Astrocyte of the cerebellum (primary cell): ENCODE results near the gene MYL4.
"Not testable (repeated sequence)": the region's sequence is repeated elsewhere in the genome, so short reads cannot be mapped to it uniquely, and the experiment has no call there.

ENCODE experiments used
- DNase-seq: peaks from one replicate; pipeline ENCODE4 v3.0.0-alpha.2; 2011; ENCODE audit warnings: low read depth
- H3K4me3 ChIP-seq: 2 replicates; pipeline ENCODE4 v1.5.1; 2011; ENCODE audit warnings: mild to moderate bottlenecking, low read depth, low read length, moderate library complexity
- in situ Hi-C: cut with HindIII; loops from 2 replicates; pipeline ENCODE4 v1.10.0; 2017; ENCODE audit warnings: low sequenced_read_pairs
- TF ChIP-seq, protein P1 (sequence below): IDR thresholded peaks from 2 replicates; pipeline ENCODE4 v1.5.1; 2012; ENCODE audit warnings: low read length, low read depth, moderate library complexity, mild to moderate bottlenecking; ENCODE audit errors: missing control alignments

Gene MYL4

DNA sequence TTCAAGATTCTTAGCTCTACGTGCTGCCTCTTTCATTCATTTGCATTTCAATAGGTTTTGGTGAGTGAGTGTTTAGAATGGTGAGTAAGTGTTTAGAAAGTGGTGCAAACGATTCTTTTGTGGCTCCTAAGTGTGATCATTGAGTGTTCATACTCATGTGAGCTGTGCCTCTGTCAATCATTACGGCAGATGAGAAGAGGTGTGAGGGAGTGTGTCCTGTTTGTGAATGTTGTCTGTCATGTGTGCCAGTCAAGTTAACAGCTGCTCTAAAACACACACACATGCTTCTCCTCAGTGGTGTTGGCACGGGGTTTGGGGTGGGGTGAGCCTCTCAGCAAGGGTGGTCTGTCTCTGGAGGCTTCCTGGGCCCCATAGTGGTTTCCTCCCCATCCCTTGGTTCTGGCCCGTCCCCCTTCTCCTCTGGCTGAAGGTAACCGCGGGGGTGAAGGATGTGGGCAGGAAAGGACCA lies 11.4 kb downstream of the MYL4 start:
- DNase-seq: no peak
- TF ChIP-seq, protein P1, sequence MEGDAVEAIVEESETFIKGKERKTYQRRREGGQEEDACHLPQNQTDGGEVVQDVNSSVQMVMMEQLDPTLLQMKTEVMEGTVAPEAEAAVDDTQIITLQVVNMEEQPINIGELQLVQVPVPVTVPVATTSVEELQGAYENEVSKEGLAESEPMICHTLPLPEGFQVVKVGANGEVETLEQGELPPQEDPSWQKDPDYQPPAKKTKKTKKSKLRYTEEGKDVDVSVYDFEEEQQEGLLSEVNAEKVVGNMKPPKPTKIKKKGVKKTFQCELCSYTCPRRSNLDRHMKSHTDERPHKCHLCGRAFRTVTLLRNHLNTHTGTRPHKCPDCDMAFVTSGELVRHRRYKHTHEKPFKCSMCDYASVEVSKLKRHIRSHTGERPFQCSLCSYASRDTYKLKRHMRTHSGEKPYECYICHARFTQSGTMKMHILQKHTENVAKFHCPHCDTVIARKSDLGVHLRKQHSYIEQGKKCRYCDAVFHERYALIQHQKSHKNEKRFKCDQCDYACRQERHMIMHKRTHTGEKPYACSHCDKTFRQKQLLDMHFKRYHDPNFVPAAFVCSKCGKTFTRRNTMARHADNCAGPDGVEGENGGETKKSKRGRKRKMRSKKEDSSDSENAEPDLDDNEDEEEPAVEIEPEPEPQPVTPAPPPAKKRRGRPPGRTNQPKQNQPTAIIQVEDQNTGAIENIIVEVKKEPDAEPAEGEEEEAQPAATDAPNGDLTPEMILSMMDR: no peak
- in situ Hi-C loops: no loop called here
- H3K4me3 ChIP-seq: no peak overlapping the region

GRCh38 chr17:47221154-47221553 lies 12.0 kb downstream of the MYL4 start:
- in situ Hi-C loops: no loop called here
- TF ChIP-seq, protein P1: no peak
- DNase-seq: no peak
- no peak overlapping the region for H3K4me3 ChIP-seq

DNA sequence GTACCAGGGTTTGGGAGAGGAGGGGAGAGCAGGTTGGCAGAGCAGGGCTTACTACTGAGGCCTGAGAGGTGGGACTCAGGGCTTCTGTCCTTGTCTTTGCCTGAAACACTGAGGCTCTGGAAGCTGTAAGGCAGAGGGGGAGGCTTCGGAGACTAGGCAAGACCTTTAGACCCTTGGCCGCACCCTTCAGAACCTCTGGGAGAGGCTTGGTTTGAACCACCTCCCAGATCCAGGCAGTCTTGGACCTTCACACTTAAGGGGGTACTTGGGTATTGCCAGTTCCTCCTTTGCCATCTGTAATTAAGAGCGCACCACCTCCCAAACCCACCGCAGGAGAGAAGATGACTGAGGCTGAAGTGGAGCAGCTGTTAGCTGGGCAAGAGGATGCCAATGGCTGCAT lies 12.9 kb downstream of the MYL4 start:
- in situ Hi-C loops: no loop called here
- DNase-seq: no peak

DNA sequence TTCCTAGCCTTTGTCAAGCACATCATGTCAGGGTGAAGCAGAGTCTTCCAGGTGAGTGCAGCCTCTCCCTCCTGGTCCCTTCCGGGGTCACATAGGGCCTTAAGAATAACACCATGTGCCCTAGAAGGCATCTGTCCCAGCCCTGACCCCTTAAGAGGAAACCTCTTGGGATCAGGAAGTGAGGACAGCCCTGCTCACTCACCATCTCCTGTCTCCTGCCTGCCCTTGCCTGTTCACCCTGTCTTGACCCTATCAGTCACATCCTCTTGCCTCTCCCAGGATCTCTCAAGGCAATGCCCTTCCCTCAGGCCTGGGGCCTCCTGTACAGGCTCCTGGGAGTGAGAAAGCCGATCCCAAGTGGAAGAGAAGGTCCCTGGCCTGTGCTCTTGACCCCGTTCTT lies 13.9 kb downstream of the MYL4 start:
- H3K4me3 ChIP-seq: no peak overlapping the region
- in situ Hi-C loops: no loop called here
- TF ChIP-seq, protein P1: no peak
- DNase-seq: no peak

More for the DNA sequence above, 12.9 kb downstream of the MYL4 start:
- no peak overlapping the region for H3K4me3 ChIP-seq
- TF ChIP-seq, protein P1: no peak

DNA sequence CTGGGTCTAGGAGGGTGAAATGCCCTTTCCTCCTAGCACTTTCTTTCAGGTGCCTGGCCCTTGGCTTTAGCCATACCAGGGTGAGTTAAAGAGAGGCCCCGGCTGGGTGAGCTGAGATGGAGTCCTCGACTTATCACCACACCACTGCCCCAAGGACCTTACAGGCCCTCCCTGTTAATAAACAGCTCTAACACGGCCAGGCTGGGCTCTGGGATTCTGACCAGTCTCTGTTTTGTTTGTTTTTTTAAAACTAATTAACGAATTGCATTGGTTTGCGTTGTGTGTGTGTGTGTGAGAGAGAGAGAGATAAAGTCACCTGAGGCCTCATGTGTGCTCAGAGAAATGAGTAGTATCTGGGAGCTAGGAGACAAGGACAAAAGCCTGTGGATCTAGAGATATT lies 14.3 kb downstream of the MYL4 start:
- no peak overlapping the region for H3K4me3 ChIP-seq
- TF ChIP-seq, protein P1: no peak
- no peak for DNase-seq
- in situ Hi-C loops: no loop called here

- in situ Hi-C loops, DNase-seq: not testable (repeated sequence)
These were observed 14.9 kb downstream of the MYL4 start for GRCh38 chr17:47224077-47224476.

DNA sequence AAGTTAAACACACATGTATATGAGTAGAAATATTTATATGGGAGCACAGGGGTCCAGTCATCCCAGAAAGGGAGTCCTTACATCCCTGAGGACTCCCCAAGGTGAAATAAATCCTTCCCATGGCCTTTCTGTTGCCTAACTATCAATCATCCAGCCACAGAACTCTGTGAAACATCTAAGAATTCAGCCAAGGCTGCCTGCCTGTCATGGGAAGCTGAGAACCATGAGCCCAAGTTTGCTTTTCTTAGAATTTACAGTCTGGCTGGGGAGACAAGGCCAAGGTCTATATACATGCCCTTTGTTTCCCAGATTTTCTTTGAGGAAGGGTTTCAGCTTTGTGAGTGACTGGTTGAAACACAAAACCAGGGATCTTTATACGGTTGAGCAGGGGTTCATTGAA lies 15.8 kb downstream of the MYL4 start:
- TF ChIP-seq, protein P1: no peak
- H3K4me3 ChIP-seq: no peak overlapping the region
- in situ Hi-C loops: no loop called here
- no peak for DNase-seq

More at GRCh38 chr17:47224077-47224476, 14.9 kb downstream of the MYL4 start:
- not testable (repeated sequence) for H3K4me3 ChIP-seq
